A549 (cell line): Measurements from ENCODE around the gene CDADC1.

Source experiments
- EHF ChIP-seq: fragments of 250-450 bp; sonication (Bioruptor Pico); IDR thresholded peaks from 2 replicates; pipeline ENCODE4 v1.5.0; 2020; ENCODE audit warnings: mild to moderate bottlenecking
- EHMT2 ChIP-seq: fragments of 200-600 bp; sonication (generic); IDR thresholded peaks from 2 replicates; pipeline ENCODE4 v1.6.1; 2016; ENCODE audit warnings: antibody characterized with exemption, low read depth, mild to moderate bottlenecking, moderate library complexity
- KDM1A ChIP-seq: fragments of 200-600 bp; sonication (generic); IDR thresholded peaks from 2 replicates; pipeline ENCODE4 v1.6.1; 2016; ENCODE audit warnings: low read depth, mild to moderate bottlenecking
- POLR2A ChIP-seq: IDR thresholded peaks from 2 replicates; pipeline ENCODE4 v1.6.1; 2012; ENCODE audit warnings: mild to moderate bottlenecking, low read length
- RCOR1 ChIP-seq: fragments of 150-350 bp; IDR thresholded peaks from 2 replicates; pipeline ENCODE4 v1.6.1; 2014; ENCODE audit warnings: antibody characterized with exemption, low read length, low read depth
- TF ChIP-seq, protein P1 (sequence below): fragments of >200 bp; sonication (Bioruptor Twin); formaldehyde crosslinking; IDR thresholded peaks from 3 replicates; pipeline ENCODE4 v1.5.1; 2016
- TF ChIP-seq, protein P2 (sequence below): IDR thresholded peaks from 2 replicates; pipeline ENCODE4 v1.6.1; 2012
- TF ChIP-seq, protein P3 (sequence below): fragments of 200-600 bp; sonication (generic); IDR thresholded peaks from 2 replicates; pipeline ENCODE4 v1.6.1; 2016; ENCODE audit warnings: antibody characterized with exemption, mild to moderate bottlenecking, moderate library complexity

DNA sequence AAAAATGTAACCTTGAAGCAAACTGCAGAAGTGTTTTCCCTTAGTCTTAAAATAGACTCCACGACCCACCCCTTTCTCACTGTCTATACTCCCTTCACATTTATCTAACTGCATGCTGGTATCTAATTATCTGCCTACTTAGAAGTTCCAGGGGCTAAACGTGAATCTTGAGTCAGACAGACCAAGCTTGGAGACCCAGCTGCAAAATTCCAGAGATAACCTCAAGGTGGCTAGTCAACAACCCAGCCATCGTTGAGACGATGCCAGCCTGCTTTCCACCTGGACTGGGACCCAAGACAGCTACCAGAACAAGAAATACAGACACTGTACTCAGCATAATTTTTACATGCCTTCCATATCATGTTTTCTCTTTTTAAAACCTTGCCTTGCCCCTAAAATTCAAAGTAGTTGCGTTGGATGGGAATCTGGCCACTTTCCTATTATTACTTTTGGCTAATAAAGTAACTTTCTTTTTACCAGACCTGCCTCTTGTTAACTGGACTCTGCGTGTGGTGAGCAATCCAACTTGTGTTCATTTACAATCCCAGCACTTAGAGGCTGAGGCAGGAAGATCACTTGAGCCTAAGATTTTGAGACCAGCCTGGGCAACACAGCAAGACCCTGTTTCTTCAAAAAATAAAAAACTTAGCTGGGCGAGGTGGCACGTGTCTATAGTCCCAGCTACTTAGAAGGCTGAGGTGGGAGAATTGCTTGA, 82.3 kb downstream of the CDADC1 start:
- TF ChIP-seq EHMT2, result no peak
- TF ChIP-seq RCOR1, result no peak
- TF ChIP-seq, protein P1, sequence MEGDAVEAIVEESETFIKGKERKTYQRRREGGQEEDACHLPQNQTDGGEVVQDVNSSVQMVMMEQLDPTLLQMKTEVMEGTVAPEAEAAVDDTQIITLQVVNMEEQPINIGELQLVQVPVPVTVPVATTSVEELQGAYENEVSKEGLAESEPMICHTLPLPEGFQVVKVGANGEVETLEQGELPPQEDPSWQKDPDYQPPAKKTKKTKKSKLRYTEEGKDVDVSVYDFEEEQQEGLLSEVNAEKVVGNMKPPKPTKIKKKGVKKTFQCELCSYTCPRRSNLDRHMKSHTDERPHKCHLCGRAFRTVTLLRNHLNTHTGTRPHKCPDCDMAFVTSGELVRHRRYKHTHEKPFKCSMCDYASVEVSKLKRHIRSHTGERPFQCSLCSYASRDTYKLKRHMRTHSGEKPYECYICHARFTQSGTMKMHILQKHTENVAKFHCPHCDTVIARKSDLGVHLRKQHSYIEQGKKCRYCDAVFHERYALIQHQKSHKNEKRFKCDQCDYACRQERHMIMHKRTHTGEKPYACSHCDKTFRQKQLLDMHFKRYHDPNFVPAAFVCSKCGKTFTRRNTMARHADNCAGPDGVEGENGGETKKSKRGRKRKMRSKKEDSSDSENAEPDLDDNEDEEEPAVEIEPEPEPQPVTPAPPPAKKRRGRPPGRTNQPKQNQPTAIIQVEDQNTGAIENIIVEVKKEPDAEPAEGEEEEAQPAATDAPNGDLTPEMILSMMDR, result no peak
- TF ChIP-seq POLR2A, result no peak
- TF ChIP-seq, protein P2, sequence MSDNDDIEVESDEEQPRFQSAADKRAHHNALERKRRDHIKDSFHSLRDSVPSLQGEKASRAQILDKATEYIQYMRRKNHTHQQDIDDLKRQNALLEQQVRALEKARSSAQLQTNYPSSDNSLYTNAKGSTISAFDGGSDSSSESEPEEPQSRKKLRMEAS, result no peak
- TF ChIP-seq, protein P3, sequence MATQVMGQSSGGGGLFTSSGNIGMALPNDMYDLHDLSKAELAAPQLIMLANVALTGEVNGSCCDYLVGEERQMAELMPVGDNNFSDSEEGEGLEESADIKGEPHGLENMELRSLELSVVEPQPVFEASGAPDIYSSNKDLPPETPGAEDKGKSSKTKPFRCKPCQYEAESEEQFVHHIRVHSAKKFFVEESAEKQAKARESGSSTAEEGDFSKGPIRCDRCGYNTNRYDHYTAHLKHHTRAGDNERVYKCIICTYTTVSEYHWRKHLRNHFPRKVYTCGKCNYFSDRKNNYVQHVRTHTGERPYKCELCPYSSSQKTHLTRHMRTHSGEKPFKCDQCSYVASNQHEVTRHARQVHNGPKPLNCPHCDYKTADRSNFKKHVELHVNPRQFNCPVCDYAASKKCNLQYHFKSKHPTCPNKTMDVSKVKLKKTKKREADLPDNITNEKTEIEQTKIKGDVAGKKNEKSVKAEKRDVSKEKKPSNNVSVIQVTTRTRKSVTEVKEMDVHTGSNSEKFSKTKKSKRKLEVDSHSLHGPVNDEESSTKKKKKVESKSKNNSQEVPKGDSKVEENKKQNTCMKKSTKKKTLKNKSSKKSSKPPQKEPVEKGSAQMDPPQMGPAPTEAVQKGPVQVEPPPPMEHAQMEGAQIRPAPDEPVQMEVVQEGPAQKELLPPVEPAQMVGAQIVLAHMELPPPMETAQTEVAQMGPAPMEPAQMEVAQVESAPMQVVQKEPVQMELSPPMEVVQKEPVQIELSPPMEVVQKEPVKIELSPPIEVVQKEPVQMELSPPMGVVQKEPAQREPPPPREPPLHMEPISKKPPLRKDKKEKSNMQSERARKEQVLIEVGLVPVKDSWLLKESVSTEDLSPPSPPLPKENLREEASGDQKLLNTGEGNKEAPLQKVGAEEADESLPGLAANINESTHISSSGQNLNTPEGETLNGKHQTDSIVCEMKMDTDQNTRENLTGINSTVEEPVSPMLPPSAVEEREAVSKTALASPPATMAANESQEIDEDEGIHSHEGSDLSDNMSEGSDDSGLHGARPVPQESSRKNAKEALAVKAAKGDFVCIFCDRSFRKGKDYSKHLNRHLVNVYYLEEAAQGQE, result no peak
- TF ChIP-seq EHF, result no peak
- no peak for TF ChIP-seq KDM1A
